GDM1 (cell line): ENCODE data around the gene PTGDS.
A peak's percentile ranks its signal among the peaks of the same experiment; 100 is the strongest.

Experiments
- DNase-seq: peaks from one replicate; lab custom pipeline; 2025; lab: John Stamatoyannopoulos, UW

PTGDS gene

DNA sequence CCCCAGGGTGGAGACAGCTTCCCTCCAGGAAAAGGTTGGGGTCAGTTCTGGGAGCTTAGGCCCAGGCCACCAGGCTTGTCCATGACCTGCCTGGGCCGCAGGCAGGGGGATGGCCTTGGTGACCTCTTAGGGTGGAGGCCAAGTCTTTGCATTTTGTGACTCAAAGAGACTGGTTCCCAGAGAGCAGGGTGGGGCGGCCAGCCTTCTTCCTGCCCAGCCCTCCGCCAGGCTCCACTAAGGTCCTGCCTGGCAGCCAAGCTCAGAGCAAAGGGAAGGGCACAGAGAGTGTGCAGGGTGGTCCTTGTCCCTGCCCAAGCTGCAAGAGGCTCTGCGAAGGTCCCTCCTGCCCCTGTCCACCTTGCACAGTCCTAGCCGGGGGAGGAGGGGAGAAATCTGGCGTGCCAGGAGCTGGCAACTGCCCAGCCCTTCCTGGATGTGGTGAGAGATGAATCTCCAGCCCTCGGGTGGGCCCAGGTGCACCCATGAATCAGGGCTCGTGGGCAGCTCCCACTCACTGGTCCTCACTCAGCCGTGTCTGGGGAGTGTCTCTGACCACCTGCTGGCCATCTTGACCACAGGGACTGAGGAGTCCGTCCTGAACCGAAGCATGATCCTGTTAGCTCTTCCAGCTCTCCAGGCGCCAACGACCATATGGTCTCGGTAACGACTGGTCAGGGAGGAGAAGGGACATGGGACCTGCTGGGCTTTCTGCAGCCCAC, 2.3 kb upstream of the PTGDS start:
- no peak for DNase-seq

- no peak for DNase-seq
Observed at GRCh38 chr9:136975644-136976043, 1.7 kb upstream of the PTGDS start.

GRCh38 chr9:136977649-136978072, 357 bp downstream of the PTGDS start:
- no peak for DNase-seq

GRCh38 chr9:136978073-136978864, 965 bp downstream of the PTGDS start:
- no peak for DNase-seq

- DNase-seq = no peak
Observed at GRCh38 chr9:136978865-136979544, 1.7 kb downstream of the PTGDS start.

GRCh38 chr9:136979769-136980587, 2.7 kb downstream of the PTGDS start:
- no peak for DNase-seq

DNA sequence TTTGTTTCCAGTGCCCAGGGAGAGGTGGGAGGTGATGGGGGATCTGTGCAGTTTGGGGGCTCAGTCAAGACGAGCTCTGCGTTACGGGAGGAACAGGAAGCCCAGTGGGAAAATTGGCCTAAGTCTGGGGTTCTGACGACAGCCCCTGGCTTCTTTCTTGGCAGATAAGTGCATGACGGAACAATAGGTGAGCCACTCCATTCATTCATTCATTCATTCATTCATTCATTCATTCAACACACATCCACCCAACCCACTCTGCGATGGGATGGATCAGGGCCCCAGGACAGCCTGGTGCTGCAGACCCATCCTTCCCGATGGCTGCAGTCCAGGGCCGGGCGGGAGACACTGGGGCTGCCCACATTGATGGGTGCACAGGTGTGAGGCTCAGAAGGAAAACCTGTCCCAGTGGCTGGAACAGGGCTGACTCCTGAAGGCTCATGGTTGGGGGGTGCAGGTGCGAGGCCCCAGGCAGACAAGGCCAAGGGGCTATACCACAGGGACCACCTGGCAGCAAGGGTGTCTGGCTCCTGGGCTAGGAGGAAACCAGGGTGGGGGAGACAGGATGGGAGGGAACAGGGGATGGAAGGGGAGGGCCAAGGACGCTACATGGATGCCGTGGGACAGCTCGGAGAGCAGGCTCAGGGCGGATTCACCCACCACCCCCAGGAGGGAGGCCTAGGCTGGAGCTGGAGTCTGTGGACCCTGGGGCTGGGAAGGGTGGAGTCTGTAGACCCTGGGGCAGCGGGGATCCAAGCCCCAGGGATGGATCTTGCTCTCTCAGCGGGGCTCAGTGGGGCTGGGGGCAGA, 3.6 kb downstream of the PTGDS start:
- no peak for DNase-seq

- no peak for DNase-seq
Observed at GRCh38 chr9:136981588-136982231, 4.4 kb downstream of the PTGDS start.

GRCh38 chr9:136982232-136983051, 5.1 kb downstream of the PTGDS start, which contains the start of gene LCNL1:
TSS of gene LCNL1 (plus strand) at chr9:136982993. CDS start at chr9:136983587, 594 bp downstream.
- DNase-seq = no peak

DNA sequence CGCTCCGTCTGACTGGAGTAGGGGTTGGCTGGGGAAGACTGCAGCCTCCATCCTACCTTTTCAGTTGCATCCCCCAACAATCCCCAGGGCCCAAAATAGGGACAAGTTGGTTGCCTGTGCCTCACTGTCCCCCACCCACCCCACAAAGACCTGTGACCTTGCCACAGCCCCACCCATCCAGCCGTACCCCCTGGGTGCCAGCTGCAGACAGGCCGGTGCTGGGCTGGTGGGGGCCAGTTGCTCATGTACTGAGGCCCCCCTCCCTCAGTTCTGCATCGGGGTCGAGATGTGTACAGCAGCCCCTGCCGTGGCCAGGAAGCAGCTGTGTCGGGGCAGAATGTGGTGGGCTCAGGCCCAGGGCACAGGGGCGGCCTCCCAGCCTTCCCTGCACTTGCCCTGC, 5.9 kb downstream of the PTGDS start:
- no peak for DNase-seq

DNA sequence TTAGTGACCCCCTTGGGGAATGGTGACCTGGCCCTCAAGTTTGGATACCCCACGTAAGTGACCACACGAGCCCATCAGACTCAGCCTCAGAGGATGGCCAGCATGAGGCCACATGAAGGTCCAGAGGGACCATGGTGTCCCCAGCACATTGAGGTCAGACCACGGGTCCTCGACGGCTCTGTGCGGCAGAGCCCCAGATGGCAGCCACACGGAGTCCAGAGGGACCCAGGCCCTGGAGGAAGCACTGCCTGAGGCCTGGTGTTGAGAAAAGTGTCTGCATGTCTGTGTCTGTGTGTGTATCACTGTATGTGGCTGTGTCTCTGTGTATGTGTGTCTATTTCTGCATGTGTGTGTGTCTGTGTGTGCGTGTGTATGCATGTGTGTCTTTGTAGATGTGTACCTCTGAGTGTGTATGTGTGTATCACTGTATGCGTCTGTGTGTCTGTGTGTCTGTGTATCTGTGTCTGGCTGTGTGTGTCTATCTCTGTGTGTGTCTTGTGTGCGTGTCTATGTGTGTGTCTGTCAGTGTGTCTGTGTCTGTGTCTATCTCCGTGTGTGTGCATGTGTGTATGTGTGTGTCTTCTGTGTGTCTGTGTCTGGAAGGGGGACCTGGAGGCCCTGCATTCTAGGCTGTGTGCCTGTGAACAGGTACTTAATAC, 6.5 kb downstream of the PTGDS start:
- no peak for DNase-seq

- no peak for DNase-seq
Observed at GRCh38 chr9:136984464-136985026, 7.2 kb downstream of the PTGDS start.

DNA sequence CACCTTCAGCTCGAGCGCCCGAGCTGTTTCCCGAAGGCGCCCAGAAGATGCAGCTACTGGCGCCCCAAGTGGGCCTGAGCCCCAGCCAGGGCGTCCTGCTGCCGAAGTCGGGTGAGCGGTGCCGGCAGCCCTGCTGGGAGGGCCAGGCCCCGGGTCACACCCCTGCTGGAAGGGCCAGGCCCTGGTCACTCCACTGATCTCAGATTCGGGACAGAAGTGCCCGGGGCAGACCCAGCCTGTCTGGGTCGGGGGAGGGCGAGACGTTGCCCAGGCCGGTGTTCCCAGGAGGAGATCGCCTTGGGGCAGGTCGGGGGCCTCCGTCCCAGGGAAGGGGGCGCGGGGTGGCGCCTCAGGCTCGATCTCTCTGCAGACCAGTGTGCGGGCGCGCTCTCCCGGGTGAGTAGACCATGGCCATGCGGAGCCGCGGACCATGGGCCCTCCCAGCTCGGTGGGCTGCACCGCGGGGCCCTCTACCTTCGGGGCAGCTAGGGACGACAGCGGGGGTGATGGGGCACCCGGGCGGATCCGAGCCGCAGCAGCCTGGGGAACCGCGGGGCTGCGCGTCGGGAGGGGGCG, 7.8 kb downstream of the PTGDS start:
- no peak for DNase-seq

DNA sequence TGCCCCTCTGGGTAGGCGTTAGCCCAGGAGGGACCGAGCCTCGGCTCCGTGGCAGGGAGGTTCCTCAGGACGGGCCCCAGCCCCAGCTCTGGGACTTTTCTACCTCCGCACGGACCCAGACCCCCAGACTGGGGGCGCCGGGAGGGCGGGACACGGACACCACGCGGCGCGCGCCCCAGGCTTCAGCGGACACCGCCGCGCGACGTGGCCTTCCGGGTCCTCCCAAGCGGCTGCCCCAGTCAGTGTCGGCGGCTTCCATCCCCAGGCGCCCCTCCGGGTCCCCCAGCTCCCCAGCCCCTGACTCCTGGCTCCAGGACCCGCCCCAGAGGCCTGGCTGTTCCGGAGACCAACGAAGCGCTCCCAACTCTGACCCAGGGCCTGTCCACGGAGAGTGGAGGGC, 8.5 kb downstream of the PTGDS start:
- DNase-seq = no peak

- DNase-seq = no peak
Observed at GRCh38 chr9:136988872-136989271, 11.6 kb downstream of the PTGDS start.

GRCh38 chr9:136990242-136990911, 13.1 kb downstream of the PTGDS start:
- no peak for DNase-seq

DNA sequence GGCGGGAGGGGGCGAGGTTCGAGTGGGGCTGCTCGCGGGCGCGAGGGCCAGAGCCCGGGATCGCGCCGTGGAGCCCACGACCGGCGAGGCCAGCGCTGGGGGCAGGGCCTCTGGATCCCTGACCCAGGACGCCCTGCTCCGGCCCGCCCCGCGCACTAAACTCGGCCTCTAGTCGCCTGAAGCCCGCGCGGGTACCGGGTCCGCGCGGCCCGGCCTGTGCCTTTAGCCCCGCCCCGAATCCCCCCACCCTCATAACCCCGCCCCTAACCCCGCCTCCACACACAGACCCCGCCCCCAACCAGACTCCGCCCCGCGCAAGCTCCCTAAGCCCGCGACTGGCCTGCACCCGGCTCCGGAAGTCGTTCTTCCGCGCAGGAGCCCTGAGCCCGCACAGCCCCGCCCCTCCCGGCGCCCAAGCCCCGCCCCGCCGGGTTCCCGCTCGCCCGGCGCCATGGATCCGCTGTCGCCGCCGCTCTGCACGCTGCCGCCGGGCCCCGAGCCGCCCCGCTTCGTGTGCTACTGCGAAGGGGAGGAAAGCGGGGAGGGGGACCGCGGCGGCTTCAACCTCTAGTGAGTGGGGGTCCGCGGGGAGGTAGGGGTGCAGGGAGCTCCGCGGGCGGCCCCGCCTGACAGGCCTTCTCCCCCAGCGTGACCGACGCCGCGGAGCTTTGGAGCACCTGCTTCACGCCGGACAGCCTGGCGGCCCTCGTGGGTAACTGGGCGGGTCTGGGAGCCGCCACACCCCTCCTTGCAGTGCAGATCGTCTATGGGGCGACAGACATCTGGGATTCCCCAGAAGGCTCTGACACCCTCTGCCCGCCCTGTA, 14.9 kb downstream of the PTGDS start, which contains the start of gene PAXX:
Gene PAXX, plus strand, starts transcription at position 430 of the 826 bp plus-strand sequence. Its CDS starts 22 bp downstream, at position 452.
- peak; percentile 82 for DNase-seq
